DOHH2 (cell line): Measurements from ENCODE around the gene ADAMTS18.

Experiments used
- H3F3A ChIP-seq: fragments of 200-600 bp; sonication (generic), shearing (Covaris generic); 2 replicates; pipeline ENCODE4 v1.6.0; 2016; ENCODE audit warnings: antibody characterized with exemption, mild to moderate bottlenecking; ENCODE audit not compliant: control insufficient read depth, insufficient read depth
- H3K27ac ChIP-seq: fragments of 200-600 bp; sonication (generic); 2 replicates; pipeline ENCODE4 v1.5.1; 2014; ENCODE audit warnings: low read depth, mild to moderate bottlenecking, low read length, moderate library complexity
- H3K27me3 ChIP-seq: fragments of 200-600 bp; sonication (generic); 2 replicates; pipeline ENCODE4 v1.6.1; 2014; ENCODE audit warnings: mild to moderate bottlenecking, low read length, mixed read lengths; ENCODE audit not compliant: control insufficient read depth
- H3K36me3 ChIP-seq: fragments of 200-600 bp; sonication (generic); 2 replicates; pipeline ENCODE4 v1.6.1; 2014; ENCODE audit warnings: mild to moderate bottlenecking, low read length, moderate library complexity, mixed read lengths; ENCODE audit not compliant: control insufficient read depth
- H3K4me1 ChIP-seq: fragments of 200-600 bp; sonication (generic); 2 replicates; pipeline ENCODE4 v1.6.1; 2014; ENCODE audit warnings: mild to moderate bottlenecking, low read length, mixed read lengths; ENCODE audit not compliant: control insufficient read depth
- H3K4me2 ChIP-seq: fragments of 200-600 bp; sonication (generic); 2 replicates; pipeline ENCODE4 v1.6.0; 2014; ENCODE audit warnings: mild to moderate bottlenecking, low read length, moderate library complexity
- H3K4me3 ChIP-seq: fragments of 200-600 bp; sonication (generic); 2 replicates; pipeline ENCODE4 v1.5.1; 2014; ENCODE audit warnings: mild to moderate bottlenecking, low read length, mixed read lengths
- H3K79me2 ChIP-seq: fragments of 200-600 bp; sonication (generic); 2 replicates; pipeline ENCODE4 v1.6.1; 2014; ENCODE audit warnings: mild to moderate bottlenecking, low read length, mixed read lengths; ENCODE audit not compliant: control insufficient read depth
- H3K9me2 ChIP-seq: fragments of 200-600 bp; sonication (generic); replicated peaks from 2 replicates; pipeline ENCODE4 v1.6.1; 2014; ENCODE audit warnings: mild to moderate bottlenecking, low read length, mixed read lengths; ENCODE audit not compliant: control insufficient read depth
- H3K9me3 ChIP-seq: fragments of 200-600 bp; sonication (generic); 2 replicates; pipeline ENCODE4 v1.6.1; 2014; ENCODE audit warnings: antibody characterized with exemption, low read length, mixed read lengths; ENCODE audit not compliant: control insufficient read depth, insufficient read depth
- H4K20me1 ChIP-seq: fragments of 200-600 bp; sonication (generic); 2 replicates; pipeline ENCODE4 v1.6.0; 2014; ENCODE audit warnings: low read depth, mild to moderate bottlenecking, antibody characterized with exemption, low read length, moderate library complexity; ENCODE audit not compliant: control insufficient read depth, insufficient read depth
- CTCF ChIP-seq: fragments of 200-600 bp; sonication (generic); IDR thresholded peaks from one replicate; pipeline ENCODE4 v1.5.1; 2014; ENCODE audit warnings: antibody characterized with exemption, mild to moderate bottlenecking, low read depth, low read length; ENCODE audit not compliant: poor library complexity, severe bottlenecking
- EZH2phosphoT487 ChIP-seq: fragments of 200-600 bp; sonication (generic); IDR thresholded peaks from 2 replicates; pipeline ENCODE4 v1.6.1; 2017; ENCODE audit warnings: borderline replicate concordance, mild to moderate bottlenecking, antibody characterized with exemption, low read length, moderate library complexity, mixed read lengths

ADAMTS18 gene

GRCh38 chr16:77344341-77344740, 90.5 kb downstream of the ADAMTS18 start:
- no peak overlapping the region for H3K4me2 ChIP-seq
- H3K9me2 ChIP-seq = no peaks in the 10 kb centered on the region
- H3F3A ChIP-seq = no peaks in the 10 kb centered on the region
- H3K27me3 ChIP-seq = no peaks in the 10 kb centered on the region
- H3K27ac ChIP-seq = no peak overlapping the region
- H3K9me3 ChIP-seq = no peaks in the 10 kb centered on the region
- no peaks in the 10 kb centered on the region for H3K4me1 ChIP-seq
- no peak overlapping the region for H3K4me3 ChIP-seq
- no peaks in the 10 kb centered on the region for H4K20me1 ChIP-seq
- no peaks in the 10 kb centered on the region for H3K36me3 ChIP-seq
- no peaks in the 10 kb centered on the region for H3K79me2 ChIP-seq
- TF ChIP-seq CTCF = no peak
- no peak for TF ChIP-seq EZH2phosphoT487

DNA sequence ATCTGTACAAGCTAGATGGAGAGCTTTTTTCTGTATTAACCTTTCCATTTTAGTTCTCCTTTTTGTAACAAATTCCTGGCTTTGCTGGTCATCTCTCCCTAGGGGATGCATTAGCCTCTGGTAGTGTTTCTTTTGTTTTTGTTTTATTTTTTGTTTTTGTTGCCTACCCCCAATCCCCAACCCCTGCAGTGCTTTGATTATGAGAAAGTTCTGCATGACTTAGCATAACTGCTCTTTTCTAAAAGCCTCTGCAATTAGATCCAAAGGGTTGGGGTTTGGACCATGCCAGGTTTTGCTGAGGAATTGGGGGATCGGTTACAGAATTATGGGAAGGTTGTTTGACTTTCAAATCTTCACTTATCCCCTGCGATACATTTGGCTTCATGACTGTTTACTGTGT, 98.2 kb downstream of the ADAMTS18 start:
- no peak overlapping the region for H3K4me2 ChIP-seq

GRCh38 chr16:77335652-77336234, 99.1 kb downstream of the ADAMTS18 start:
- Histone ChIP-seq H4K20me1 (no peaks in the 10 kb centered on the region), H3K27me3 (no peaks in the 10 kb centered on the region; the same call in 1 of the 2 replicates), H3K4me3 (no peak overlapping the region), H3K27ac (no peak overlapping the region), H3K36me3 (no peaks in the 10 kb centered on the region), H3K4me2 (no peak overlapping the region), H3K9me2 (no peaks in the 10 kb centered on the region), H3K9me3 (no peaks in the 10 kb centered on the region), H3K79me2 (no peaks in the 10 kb centered on the region), H3F3A (no peaks in the 10 kb centered on the region), H3K4me1 (no peaks in the 10 kb centered on the region)
- TF ChIP-seq EZH2phosphoT487 = no peak
- TF ChIP-seq CTCF = no peak

More for the DNA sequence above, 98.2 kb downstream of the ADAMTS18 start:
- no peaks in the 10 kb centered on the region for H3F3A ChIP-seq
- no peaks in the 10 kb centered on the region for H3K79me2 ChIP-seq
- TF ChIP-seq CTCF (no peak), EZH2phosphoT487 (no peak)
- no peaks in the 10 kb centered on the region for H3K4me1 ChIP-seq
- no peak overlapping the region for H3K4me3 ChIP-seq
- H4K20me1 ChIP-seq = no peaks in the 10 kb centered on the region
- H3K36me3 ChIP-seq = no peaks in the 10 kb centered on the region
- H3K9me2 ChIP-seq = no peaks in the 10 kb centered on the region
- H3K27ac ChIP-seq = no peak overlapping the region
- no peaks in the 10 kb centered on the region for H3K9me3 ChIP-seq
- no peaks in the 10 kb centered on the region for H3K27me3 ChIP-seq
